ENCODE data around the gene NAPG. TPM values are rescaled to one million over a fixed set of nuclear protein-coding genes. Genes with fewer than 3 reads are reported as not detected.
"Not testable (repeated sequence)": the region's sequence is repeated elsewhere in the genome, so short reads cannot be mapped to it uniquely, and the experiment has no call there.

NAPG gene
- total RNA-seq, 1 experiment from 2014 or later, result 50.4 TPM

DNA sequence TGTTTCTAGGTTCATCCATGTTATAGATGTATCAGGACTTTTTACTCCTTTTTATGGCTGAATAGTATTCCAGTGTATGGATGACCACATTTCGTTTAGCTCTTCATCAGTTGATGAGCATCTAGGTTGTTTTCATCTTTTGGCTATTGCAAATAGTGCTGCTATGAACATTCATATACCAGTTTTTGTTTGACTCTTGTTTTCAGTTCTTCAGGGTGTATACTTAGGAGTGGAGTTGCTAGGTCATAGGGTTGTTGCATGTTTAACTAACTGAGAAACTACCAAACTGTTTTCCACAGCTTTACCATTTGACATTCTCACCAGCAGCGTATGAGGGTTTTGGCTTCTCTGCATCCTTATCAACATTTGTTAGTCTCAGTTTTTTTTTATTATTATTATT, 25.8 kb upstream of the NAPG start:
- Histone ChIP-seq H3K27ac (ENCODE audit: low read length) (no peak overlapping the region), H4K20me1 (ENCODE audit: insufficient read depth, low read depth, low read length) (no peaks in the 10 kb centered on the region), H3K4me2 (ENCODE audit: low read depth, low read length, poor library complexity, severe bottlenecking) (no peak overlapping the region), H3K9me2 (replicated peaks; ENCODE audit: insufficient read depth, low read length) (no peaks in the 10 kb centered on the region), H3K4me1 (ENCODE audit: low read length) (no peaks in the 10 kb centered on the region), H3K27me3 (ENCODE audit: low read length) (no peaks in the 10 kb centered on the region), H3K9me3 (ENCODE audit: low read length) (peaks cover 6% of the 10 kb centered on the region; the same call in 1 of the 2 replicates), H3K36me3 (ENCODE audit: insufficient read depth, low read length) (no peaks in the 10 kb centered on the region), H3K9ac (ENCODE audit: low read length) (no peak overlapping the region), H2AFZ (ENCODE audit: low read length) (no peak overlapping the region), H3K4me3 (ENCODE audit: low read length) (no peak overlapping the region), H3K79me2 (ENCODE audit: low read length) (no peaks in the 10 kb centered on the region)
- DNase-seq, result no peak

DNA sequence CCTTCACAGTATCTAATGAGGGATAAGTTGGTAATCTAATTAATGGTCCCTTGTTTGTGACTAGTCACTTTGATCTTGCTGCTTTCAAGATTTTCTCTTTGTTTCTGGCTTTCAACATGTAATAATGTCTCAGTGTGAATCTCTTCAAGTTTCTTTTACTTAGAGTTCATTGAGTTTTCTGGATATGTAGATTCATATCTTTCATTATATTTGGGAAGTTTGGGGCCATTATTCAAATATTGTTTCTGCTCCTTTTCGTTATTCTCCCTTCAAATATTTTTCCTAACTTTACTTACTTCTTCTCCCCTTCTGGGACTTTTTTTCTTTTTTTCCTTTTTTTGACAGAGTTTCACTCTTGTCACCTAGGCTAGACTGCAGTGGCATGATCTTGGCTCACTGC, 21.1 kb upstream of the NAPG start:
- H3K4me1 ChIP-seq (ENCODE audit: low read length), result no peaks in the 10 kb centered on the region
- no peaks in the 10 kb centered on the region for H3K9me2 ChIP-seq (replicated peaks; ENCODE audit: insufficient read depth, low read length)
- no peaks in the 10 kb centered on the region for H3K36me3 ChIP-seq (ENCODE audit: insufficient read depth, low read length)
- no peak overlapping the region for H3K4me3 ChIP-seq (ENCODE audit: low read length)
- DNase-seq, result no peak
- no peak overlapping the region for H2AFZ ChIP-seq (ENCODE audit: low read length)
- H3K27me3 ChIP-seq (ENCODE audit: low read length), result no peaks in the 10 kb centered on the region
- H3K79me2 ChIP-seq (ENCODE audit: low read length), result no peaks in the 10 kb centered on the region
- H3K9me3 ChIP-seq (ENCODE audit: low read length), result peaks cover 15% of the 10 kb centered on the region
- no peaks in the 10 kb centered on the region for H4K20me1 ChIP-seq (ENCODE audit: insufficient read depth, low read depth, low read length)
- no peak overlapping the region for H3K27ac ChIP-seq (ENCODE audit: low read length)
- H3K9ac ChIP-seq (ENCODE audit: low read length), result no peak overlapping the region
- H3K4me2 ChIP-seq (ENCODE audit: low read depth, low read length, poor library complexity, severe bottlenecking), result no peak overlapping the region

DNA sequence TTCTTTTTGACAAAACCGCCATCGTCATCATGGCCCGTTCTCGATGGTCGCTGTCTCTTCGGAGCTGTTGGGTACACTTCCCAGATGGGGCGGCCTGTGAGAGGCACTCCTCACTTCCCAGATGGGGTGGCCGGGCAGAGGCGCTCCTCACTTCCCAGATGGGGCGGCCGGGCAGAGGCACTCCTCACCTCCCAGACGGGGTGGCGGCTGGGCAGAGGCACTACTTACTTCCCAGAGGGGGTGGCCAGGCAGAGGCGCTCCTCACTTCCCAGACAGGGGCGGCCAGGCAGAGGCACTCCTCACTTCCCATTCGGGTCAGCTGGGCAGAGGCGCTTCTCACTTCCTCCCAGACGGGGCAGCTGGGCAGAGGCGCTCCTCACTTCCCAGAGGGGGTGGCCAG, 19.9 kb upstream of the NAPG start:
- H3K4me1 ChIP-seq (ENCODE audit: low read length); H3K36me3 ChIP-seq (ENCODE audit: insufficient read depth, low read length); H3K9me2 ChIP-seq (replicated peaks; ENCODE audit: insufficient read depth, low read length); H3K4me2 ChIP-seq (ENCODE audit: low read depth, low read length, poor library complexity, severe bottlenecking); H3K4me3 ChIP-seq (ENCODE audit: low read length); H2AFZ ChIP-seq (ENCODE audit: low read length); H3K79me2 ChIP-seq (ENCODE audit: low read length); H3K27me3 ChIP-seq (ENCODE audit: low read length); H4K20me1 ChIP-seq (ENCODE audit: insufficient read depth, low read depth, low read length); DNase-seq; H3K27ac ChIP-seq (ENCODE audit: low read length); H3K9ac ChIP-seq (ENCODE audit: low read length): not testable (repeated sequence)
- peaks cover 15% of the 10 kb centered on the region for H3K9me3 ChIP-seq (ENCODE audit: low read length)

DNA sequence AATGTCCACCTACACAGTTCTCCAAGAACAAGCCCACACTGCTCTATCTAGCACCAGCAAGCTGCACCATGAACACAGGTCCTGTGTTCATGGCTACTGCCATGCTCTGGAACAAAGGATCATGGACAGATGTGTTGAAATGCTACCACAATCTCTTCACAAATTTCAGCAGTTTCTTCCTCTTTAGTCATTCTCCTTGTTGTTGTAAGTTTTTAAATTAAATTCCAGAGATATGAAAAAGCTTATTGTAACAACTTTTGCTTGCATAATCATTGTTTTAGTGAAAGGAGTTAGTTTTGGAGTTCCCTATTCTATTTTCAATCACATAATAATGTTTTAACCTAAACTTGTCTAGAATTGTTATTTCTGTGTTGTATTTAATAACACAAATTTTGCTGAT, 17.2 kb upstream of the NAPG start:
- Histone ChIP-seq H3K4me1 (ENCODE audit: low read length) (no peaks in the 10 kb centered on the region), H3K4me3 (ENCODE audit: low read length) (no peak overlapping the region), H3K4me2 (ENCODE audit: low read depth, low read length, poor library complexity, severe bottlenecking) (no peak overlapping the region), H3K9me2 (replicated peaks; ENCODE audit: insufficient read depth, low read length) (no peaks in the 10 kb centered on the region), H3K36me3 (ENCODE audit: insufficient read depth, low read length) (no peaks in the 10 kb centered on the region), H3K27ac (ENCODE audit: low read length) (no peak overlapping the region), H3K79me2 (ENCODE audit: low read length) (no peaks in the 10 kb centered on the region), H4K20me1 (ENCODE audit: insufficient read depth, low read depth, low read length) (no peaks in the 10 kb centered on the region), H3K27me3 (ENCODE audit: low read length) (no peaks in the 10 kb centered on the region), H2AFZ (ENCODE audit: low read length) (no peak overlapping the region), H3K9ac (ENCODE audit: low read length) (no peak overlapping the region), H3K9me3 (ENCODE audit: low read length) (peaks cover 15% of the 10 kb centered on the region)
- DNase-seq, result no peak

DNA sequence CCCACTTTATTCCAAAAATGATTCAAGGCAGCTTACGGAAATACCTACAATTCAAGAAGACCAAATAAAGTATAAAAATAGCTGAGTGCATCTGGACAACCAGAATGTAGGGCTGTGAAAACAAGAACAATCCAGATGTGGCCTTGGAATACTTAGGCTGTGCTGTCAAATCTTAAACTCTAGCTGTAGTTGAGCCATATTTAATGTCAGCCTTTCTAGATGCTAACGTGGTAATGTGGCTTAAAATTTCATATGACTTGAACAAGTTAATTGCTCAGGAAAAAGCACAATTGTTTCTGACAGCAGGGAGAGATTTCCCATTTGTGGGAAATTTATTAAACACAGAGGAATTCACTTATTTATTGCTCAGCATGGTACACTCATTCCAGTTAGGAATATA, 14.6 kb upstream of the NAPG start:
- Histone ChIP-seq H3K9ac (ENCODE audit: low read length) (no peak overlapping the region), H3K27ac (ENCODE audit: low read length) (no peak overlapping the region), H3K4me3 (ENCODE audit: low read length) (no peak overlapping the region), H4K20me1 (ENCODE audit: insufficient read depth, low read depth, low read length) (no peaks in the 10 kb centered on the region), H3K79me2 (ENCODE audit: low read length) (no peaks in the 10 kb centered on the region), H2AFZ (ENCODE audit: low read length) (no peak overlapping the region), H3K36me3 (ENCODE audit: insufficient read depth, low read length) (no peaks in the 10 kb centered on the region), H3K4me1 (ENCODE audit: low read length) (no peaks in the 10 kb centered on the region), H3K9me3 (ENCODE audit: low read length) (peaks cover 10% of the 10 kb centered on the region), H3K27me3 (ENCODE audit: low read length) (no peaks in the 10 kb centered on the region), H3K9me2 (replicated peaks; ENCODE audit: insufficient read depth, low read length) (no peaks in the 10 kb centered on the region), H3K4me2 (ENCODE audit: low read depth, low read length, poor library complexity, severe bottlenecking) (no peak overlapping the region)
- no peak for DNase-seq

DNA sequence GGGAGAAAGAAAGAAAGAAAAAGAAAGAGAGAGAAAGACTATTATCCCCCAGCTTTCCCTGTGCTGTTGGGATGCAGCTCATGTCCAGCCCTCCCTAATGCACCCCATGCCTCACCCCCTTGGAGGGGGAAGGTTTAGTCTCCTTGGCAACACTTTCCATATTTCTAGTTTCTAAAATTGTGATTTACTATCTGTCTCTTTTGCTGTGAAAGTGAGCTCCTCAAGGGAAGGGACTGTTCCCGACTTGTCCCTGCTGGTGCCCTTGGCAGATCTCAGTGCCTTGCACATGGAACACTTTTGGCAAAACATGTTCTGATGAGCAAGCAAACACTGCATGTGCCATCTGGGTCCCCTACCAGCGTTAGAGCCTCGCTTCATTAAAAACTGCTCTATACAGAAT, 11.7 kb upstream of the NAPG start:
- no peaks in the 10 kb centered on the region for H3K9me3 ChIP-seq (ENCODE audit: low read length)
- no peaks in the 10 kb centered on the region for H3K79me2 ChIP-seq (ENCODE audit: low read length)
- H3K4me3 ChIP-seq (ENCODE audit: low read length), result no peak overlapping the region
- no peaks in the 10 kb centered on the region for H3K27me3 ChIP-seq (ENCODE audit: low read length)
- H3K4me1 ChIP-seq (ENCODE audit: low read length), result no peaks in the 10 kb centered on the region
- no peak overlapping the region for H2AFZ ChIP-seq (ENCODE audit: low read length)
- no peaks in the 10 kb centered on the region for H3K36me3 ChIP-seq (ENCODE audit: insufficient read depth, low read length)
- no peak overlapping the region for H3K9ac ChIP-seq (ENCODE audit: low read length)
- H4K20me1 ChIP-seq (ENCODE audit: insufficient read depth, low read depth, low read length), result no peaks in the 10 kb centered on the region
- H3K4me2 ChIP-seq (ENCODE audit: low read depth, low read length, poor library complexity, severe bottlenecking), result no peak overlapping the region
- no peaks in the 10 kb centered on the region for H3K9me2 ChIP-seq (replicated peaks; ENCODE audit: insufficient read depth, low read length)
- H3K27ac ChIP-seq (ENCODE audit: low read length), result no peak overlapping the region
- no peak for DNase-seq

DNA sequence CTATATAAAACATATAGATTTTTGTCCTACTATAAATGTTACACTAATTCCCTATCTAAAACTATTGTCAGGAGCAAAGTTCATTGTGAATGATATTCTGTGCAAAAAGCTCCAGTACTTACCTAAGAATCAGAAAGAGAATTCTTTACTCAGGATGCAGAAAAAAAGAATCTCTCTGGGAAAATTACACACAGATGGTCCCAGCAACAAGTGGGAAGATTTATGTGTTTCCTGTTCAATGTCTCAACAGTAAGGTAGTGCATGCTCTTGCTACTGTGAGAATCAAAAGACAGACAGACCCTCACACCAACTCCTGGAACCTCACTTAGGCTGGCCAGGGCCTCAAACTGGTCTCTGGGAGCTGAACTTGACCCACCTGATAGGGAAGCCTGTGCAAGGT, 11.2 kb upstream of the NAPG start:
- no peak overlapping the region for H3K9ac ChIP-seq (ENCODE audit: low read length)
- no peak overlapping the region for H3K27ac ChIP-seq (ENCODE audit: low read length)

DNA sequence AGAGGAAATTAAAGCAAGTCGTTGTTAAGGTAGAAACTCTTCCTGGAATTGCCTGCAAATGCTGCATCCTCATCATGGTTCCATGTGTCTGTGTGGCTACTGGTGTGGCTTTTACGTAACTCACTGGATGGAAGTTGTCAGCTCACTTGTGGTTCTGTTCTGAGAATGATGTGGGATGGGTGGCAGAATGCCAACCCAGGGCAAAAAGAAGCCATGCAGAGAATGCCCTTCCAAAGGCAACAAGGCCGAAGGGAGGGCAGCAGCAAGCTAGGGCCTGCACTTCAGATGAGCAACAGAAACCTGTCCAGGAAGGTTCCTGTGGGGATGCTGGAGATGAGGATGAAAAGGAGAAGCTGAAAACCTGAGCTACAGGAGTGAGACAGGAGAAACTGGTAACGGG, 10.4 kb upstream of the NAPG start:
- Histone ChIP-seq H3K4me3 (ENCODE audit: low read length) (no peak overlapping the region), H3K79me2 (ENCODE audit: low read length) (no peaks in the 10 kb centered on the region), H3K36me3 (ENCODE audit: insufficient read depth, low read length) (no peaks in the 10 kb centered on the region), H3K27ac (ENCODE audit: low read length) (no peak overlapping the region), H3K9me2 (replicated peaks; ENCODE audit: insufficient read depth, low read length) (no peaks in the 10 kb centered on the region), H3K4me1 (ENCODE audit: low read length) (peaks cover 6% of the 10 kb centered on the region), H4K20me1 (ENCODE audit: insufficient read depth, low read depth, low read length) (no peaks in the 10 kb centered on the region), H3K4me2 (ENCODE audit: low read depth, low read length, poor library complexity, severe bottlenecking) (no peak overlapping the region), H2AFZ (ENCODE audit: low read length) (no peak overlapping the region), H3K9me3 (ENCODE audit: low read length) (no peaks in the 10 kb centered on the region), H3K27me3 (ENCODE audit: low read length) (no peaks in the 10 kb centered on the region), H3K9ac (ENCODE audit: low read length) (no peak overlapping the region)
- DNase-seq, result no peak

More for the DNA sequence above, 11.2 kb upstream of the NAPG start:
- Histone ChIP-seq H3K4me1 (ENCODE audit: low read length) (peaks cover 2% of the 10 kb centered on the region), H3K4me2 (ENCODE audit: low read depth, low read length, poor library complexity, severe bottlenecking) (no peak overlapping the region), H2AFZ (ENCODE audit: low read length) (no peak overlapping the region), H3K4me3 (ENCODE audit: low read length) (no peak overlapping the region), H3K27me3 (ENCODE audit: low read length) (no peaks in the 10 kb centered on the region), H4K20me1 (ENCODE audit: insufficient read depth, low read depth, low read length) (no peaks in the 10 kb centered on the region), H3K9me3 (ENCODE audit: low read length) (no peaks in the 10 kb centered on the region), H3K79me2 (ENCODE audit: low read length) (no peaks in the 10 kb centered on the region), H3K9me2 (replicated peaks; ENCODE audit: insufficient read depth, low read length) (no peaks in the 10 kb centered on the region), H3K36me3 (ENCODE audit: insufficient read depth, low read length) (no peaks in the 10 kb centered on the region)
- no peak for DNase-seq

DNA sequence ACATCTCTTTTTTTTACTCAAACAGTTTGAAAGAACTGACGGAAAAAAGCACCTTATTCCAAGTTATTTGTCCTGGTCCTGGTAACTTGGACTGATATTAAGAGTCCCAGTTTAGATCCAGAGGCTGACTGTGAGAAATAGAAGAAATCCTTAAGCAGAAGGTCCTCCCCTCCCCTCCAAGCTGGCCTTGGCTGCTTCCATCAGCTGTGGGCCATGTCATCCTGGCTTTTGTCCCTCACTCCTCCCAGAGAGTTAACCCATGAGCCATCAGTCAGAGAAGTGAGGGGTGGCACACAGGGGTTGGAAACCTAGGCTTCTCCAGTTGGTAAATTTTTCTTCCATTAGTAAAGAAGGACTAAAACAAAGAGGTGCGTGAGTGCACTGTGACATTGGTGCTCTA, 9.7 kb upstream of the NAPG start:
- Histone ChIP-seq H3K27ac (ENCODE audit: low read length) (no peak overlapping the region), H3K9ac (ENCODE audit: low read length) (no peak overlapping the region), H3K36me3 (ENCODE audit: insufficient read depth, low read length) (no peaks in the 10 kb centered on the region), H3K4me1 (ENCODE audit: low read length) (peaks cover 6% of the 10 kb centered on the region), H3K9me3 (ENCODE audit: low read length) (no peaks in the 10 kb centered on the region), H3K4me3 (ENCODE audit: low read length) (no peak overlapping the region), H3K79me2 (ENCODE audit: low read length) (no peaks in the 10 kb centered on the region), H2AFZ (ENCODE audit: low read length) (no peak overlapping the region), H3K4me2 (ENCODE audit: low read depth, low read length, poor library complexity, severe bottlenecking) (no peak overlapping the region), H3K27me3 (ENCODE audit: low read length) (no peaks in the 10 kb centered on the region), H3K9me2 (replicated peaks; ENCODE audit: insufficient read depth, low read length) (no peaks in the 10 kb centered on the region), H4K20me1 (ENCODE audit: insufficient read depth, low read depth, low read length) (no peaks in the 10 kb centered on the region)
- DNase-seq, result no peak

All from Karpas-422 (cell line).